ENCODE measurements around the gene FAM20B. TPM values are rescaled to one million over a fixed set of nuclear protein-coding genes. Genes with fewer than 3 reads are reported as not detected.
A peak's percentile ranks its signal among the peaks of the same experiment; 100 is the strongest.

The FAM20B gene
- total RNA-seq, 4 donors from 2014 or later, result 39.6 to 60.3 (median 51.6) TPM

- H3K27me3 ChIP-seq, result no peaks in the 10 kb centered on the region
- TF ChIP-seq POLR2A (IDR thresholded peaks at IDR 0.05), result no peak
- TF ChIP-seq EP300 (IDR thresholded peaks at IDR 0.05), result no peak
- no peak for TF ChIP-seq CTCF (IDR thresholded peaks at IDR 0.05)
- H3K9me3 ChIP-seq, result no peaks in the 10 kb centered on the region
- H3K27ac ChIP-seq, result no peak overlapping the region
- H3K4me1 ChIP-seq, result peaks cover 0 to 10% (median 0%) of the 10 kb centered on the region in 4 donors
- H3K36me3 ChIP-seq, result peaks cover 0 to 71% (median 0%) of the 10 kb centered on the region in 3 donors
- 83 to 85% methylated on average over 15 of the region's 15 CpGs for WGBS, 2 donors
- H3K4me3 ChIP-seq, result no peak overlapping the region
- DNase-seq (ENCODE audit: low spot score in 2 of 2), result no peak
Observed at GRCh38 chr1:179107706-179108629, 82.3 kb downstream of the FAM20B start.

GRCh38 chr1:179108644-179109043 lies 83.0 kb downstream of the FAM20B start:
- no peak for DNase-seq (ENCODE audit: low spot score in 2 of 2)
- Histone ChIP-seq H3K4me1 (peaks cover 0 to 10% (median 0%) of the 10 kb centered on the region in 4 donors), H3K4me3 (no peak overlapping the region), H3K36me3 (peaks cover 0 to 76% (median 0%) of the 10 kb centered on the region in 3 donors), H3K27me3 (no peaks in the 10 kb centered on the region), H3K27ac (no peak overlapping the region), H3K9me3 (no peaks in the 10 kb centered on the region)
- TF ChIP-seq EP300 (IDR thresholded peaks at IDR 0.05) (no peak), POLR2A (IDR thresholded peaks at IDR 0.05) (no peak), CTCF (IDR thresholded peaks at IDR 0.05) (no peak)
- 93 to 96% methylated on average over 2 of the region's 2 CpGs for WGBS, 2 donors

GRCh38 chr1:179115181-179115580 lies 89.5 kb downstream of the FAM20B start:
- Histone ChIP-seq H3K36me3 (peaks cover 0 to 92% (median 0%) of the 10 kb centered on the region in 3 donors), H3K27ac (no peak overlapping the region)
- WGBS, 2 donors, result 84 to 87% methylated on average over 3 of the region's 3 CpGs

GRCh38 chr1:179119513-179119912 lies 93.8 kb downstream of the FAM20B start:
- TF ChIP-seq POLR2A (IDR thresholded peaks at IDR 0.05) (no peak), CTCF (IDR thresholded peaks at IDR 0.05) (no peak)
- Histone ChIP-seq H3K4me1 (peaks cover 0 to 12% (median 7%) of the 10 kb centered on the region in 4 donors), H3K36me3 (peaks cover 0 to 74% (median 0%) of the 10 kb centered on the region in 3 donors), H3K4me3 (no peak overlapping the region), H3K9me3 (no peaks in the 10 kb centered on the region), H3K27ac (no peak overlapping the region), H3K27me3 (no peaks in the 10 kb centered on the region)
- DNase-seq (ENCODE audit: low spot score in 2 of 2), result no peak

More at GRCh38 chr1:179115181-179115580, 89.5 kb downstream of the FAM20B start:
- TF ChIP-seq POLR2A (IDR thresholded peaks at IDR 0.05), result no peak
- TF ChIP-seq CTCF (IDR thresholded peaks at IDR 0.05), result no peak
- TF ChIP-seq EP300 (IDR thresholded peaks at IDR 0.05), result no peak
- no peak overlapping the region for H3K4me3 ChIP-seq
- no peaks in the 10 kb centered on the region for H3K9me3 ChIP-seq
- no peak for DNase-seq (ENCODE audit: low spot score in 2 of 2)
- H3K4me1 ChIP-seq, result no peaks in the 10 kb centered on the region
- no peaks in the 10 kb centered on the region for H3K27me3 ChIP-seq

- Histone ChIP-seq H3K4me3 (no peak overlapping the region), H3K9me3 (no peaks in the 10 kb centered on the region), H3K36me3 (peaks cover 0 to 77% (median 0%) of the 10 kb centered on the region in 3 donors), H3K27ac (peak overlapping the region in 2 of 4 donors; percentile 20 to 64), H3K4me1 (peaks cover 0 to 12% (median 7%) of the 10 kb centered on the region in 4 donors), H3K27me3 (no peaks in the 10 kb centered on the region)
- 79 to 84% methylated on average over 2 of the region's 2 CpGs for WGBS, 2 donors
- TF ChIP-seq POLR2A (IDR thresholded peaks at IDR 0.05) (no peak), EP300 (IDR thresholded peaks at IDR 0.05) (no peak)
- DNase-seq (ENCODE audit: low spot score in 2 of 2), result no peak
Observed at GRCh38 chr1:179120736-179121135, 95.0 kb downstream of the FAM20B start.
